KOPT-K1 (cell line): Measurements from ENCODE around the gene PXYLP1.
"Not testable (repeated sequence)": the region's sequence is repeated elsewhere in the genome, so short reads cannot be mapped to it uniquely, and the experiment has no call there.

Source experiments
- H3K27ac ChIP-seq: fragments of 200-600 bp; sonication (generic); 2 replicates; pipeline ENCODE4 v1.5.1; 2016; ENCODE audit warnings: antibody characterized with exemption, mild to moderate bottlenecking, low read depth, low read length; ENCODE audit not compliant: poor library complexity, severe bottlenecking
- H3K36me3 ChIP-seq: fragments of 200-600 bp; sonication (generic); 2 replicates; pipeline ENCODE4 v1.5.1; 2017; ENCODE audit warnings: antibody characterized with exemption, mild to moderate bottlenecking, low read length, moderate library complexity; ENCODE audit not compliant: insufficient read depth
- H3K9me3 ChIP-seq: fragments of 200-600 bp; sonication (generic); 2 replicates; pipeline ENCODE4 v1.5.1; 2017; ENCODE audit warnings: antibody characterized with exemption, low read length, mild to moderate bottlenecking; ENCODE audit not compliant: insufficient read depth, poor library complexity, severe bottlenecking

The PXYLP1 gene

GRCh38 chr3:141280086-141280485 is 48.5 kb downstream of the PXYLP1 start:
- Histone ChIP-seq H3K9me3 (no peaks in the 10 kb centered on the region), H3K36me3 (peaks cover 96% of the 10 kb centered on the region), H3K27ac (no peak overlapping the region)

GRCh38 chr3:141280690-141281089 is 49.1 kb downstream of the PXYLP1 start:
- no peak overlapping the region for H3K27ac ChIP-seq
- peaks cover 97% of the 10 kb centered on the region for H3K36me3 ChIP-seq
- H3K9me3 ChIP-seq = no peaks in the 10 kb centered on the region

GRCh38 chr3:141285570-141285969 is 53.9 kb downstream of the PXYLP1 start:
- Histone ChIP-seq H3K27ac (no peak overlapping the region), H3K9me3 (no peaks in the 10 kb centered on the region), H3K36me3 (peaks cover 97% of the 10 kb centered on the region)

- H3K27ac ChIP-seq = no peak overlapping the region
- peaks cover 96% of the 10 kb centered on the region for H3K36me3 ChIP-seq
- no peaks in the 10 kb centered on the region for H3K9me3 ChIP-seq
These were observed 55.2 kb downstream of the PXYLP1 start for GRCh38 chr3:141286856-141287255.

DNA sequence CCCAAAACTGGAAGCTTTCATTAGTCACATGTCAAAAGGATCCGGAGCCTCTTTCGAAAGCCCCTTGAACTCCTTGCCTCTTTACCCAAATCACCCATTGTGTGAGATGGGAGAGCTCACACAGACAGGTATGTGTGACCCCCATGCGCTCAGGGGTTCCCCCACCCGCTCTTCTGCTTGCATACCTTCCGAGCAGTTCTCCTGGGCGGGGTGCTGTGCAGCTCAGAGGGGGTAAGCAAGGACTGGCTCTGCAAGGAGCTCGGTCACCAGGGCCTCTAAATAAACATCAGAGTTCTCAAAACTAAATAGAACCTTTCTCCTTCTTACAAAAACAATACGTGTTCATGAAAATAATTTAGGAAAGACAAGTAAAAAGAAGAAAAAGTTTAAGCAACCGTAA is 55.7 kb downstream of the PXYLP1 start:
- Histone ChIP-seq H3K27ac (no peak overlapping the region), H3K9me3 (no peaks in the 10 kb centered on the region), H3K36me3 (peaks cover 96% of the 10 kb centered on the region)

- Histone ChIP-seq H3K27ac (no peak overlapping the region), H3K9me3 (no peaks in the 10 kb centered on the region), H3K36me3 (peaks cover 99% of the 10 kb centered on the region)
These were observed 56.8 kb downstream of the PXYLP1 start for GRCh38 chr3:141288336-141288990.

DNA sequence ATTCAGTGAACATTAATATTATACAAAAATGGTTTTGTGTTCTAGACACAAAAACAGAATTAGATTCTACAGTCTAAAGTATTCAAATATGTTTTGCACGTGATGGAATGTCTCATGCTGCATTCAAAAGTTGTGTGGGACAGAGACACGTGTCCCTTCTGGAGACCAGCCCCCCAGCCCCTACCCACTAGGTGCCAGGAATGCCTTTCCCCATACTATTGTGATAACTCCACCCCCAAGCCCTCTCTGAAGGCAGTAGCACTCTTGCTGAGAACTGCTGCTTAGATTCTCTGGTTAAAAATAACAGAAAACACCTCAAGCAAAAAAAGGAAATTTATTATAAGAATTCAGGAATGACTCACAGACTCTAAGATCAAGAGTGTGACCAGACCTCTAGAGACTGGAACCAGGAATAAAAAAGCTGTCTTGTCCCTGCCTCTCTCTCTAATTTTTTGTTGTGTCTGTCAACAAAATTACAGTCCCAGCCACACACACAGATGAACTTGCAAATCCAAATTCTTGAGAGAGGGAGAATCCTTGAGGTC is 57.7 kb downstream of the PXYLP1 start:
- Histone ChIP-seq H3K27ac (no peak overlapping the region), H3K36me3 (peaks cover 97% of the 10 kb centered on the region)

GRCh38 chr3:141291559-141292355 is 60.1 kb downstream of the PXYLP1 start:
- H3K27ac ChIP-seq = no peak overlapping the region
- peaks cover 72% of the 10 kb centered on the region for H3K36me3 ChIP-seq
- no peaks in the 10 kb centered on the region for H3K9me3 ChIP-seq

More for the DNA sequence above, 57.7 kb downstream of the PXYLP1 start:
- H3K9me3 ChIP-seq = no peaks in the 10 kb centered on the region

DNA sequence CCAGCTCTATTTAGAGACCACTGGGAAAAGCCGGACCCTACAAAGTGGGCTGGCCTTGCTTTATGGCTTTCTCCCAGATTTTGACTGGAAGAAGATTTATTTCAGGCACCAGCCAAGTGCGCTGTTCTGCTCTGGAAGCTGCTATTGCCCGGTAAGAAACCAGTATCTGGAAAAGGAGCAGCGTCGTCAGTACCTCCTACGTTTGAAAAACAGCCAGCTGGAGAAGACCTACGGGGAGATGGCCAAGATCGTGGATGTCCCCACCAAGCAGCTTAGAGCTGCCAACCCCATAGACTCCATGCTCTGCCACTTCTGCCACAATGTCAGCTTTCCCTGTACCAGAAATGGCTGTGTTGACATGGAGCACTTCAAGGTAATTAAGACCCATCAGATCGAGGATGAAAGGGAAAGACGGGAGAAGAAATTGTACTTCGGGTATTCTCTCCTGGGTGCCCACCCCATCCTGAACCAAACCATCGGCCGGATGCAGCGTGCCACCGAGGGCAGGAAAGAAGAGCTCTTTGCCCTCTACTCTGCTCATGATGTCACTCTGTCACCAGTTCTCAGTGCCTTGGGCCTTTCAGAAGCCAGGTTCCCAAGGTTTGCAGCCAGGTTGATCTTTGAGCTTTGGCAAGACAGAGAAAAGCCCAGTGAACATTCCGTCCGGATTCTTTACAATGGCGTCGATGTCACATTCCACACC is 60.9 kb downstream of the PXYLP1 start:
- Histone ChIP-seq H3K9me3 (no peaks in the 10 kb centered on the region), H3K36me3 (peaks cover 65% of the 10 kb centered on the region)

GRCh38 chr3:141294301-141294700 is 62.7 kb downstream of the PXYLP1 start:
- peaks cover 47% of the 10 kb centered on the region for H3K36me3 ChIP-seq
- peak overlapping the region; percentile 57 for H3K27ac ChIP-seq
- no peaks in the 10 kb centered on the region for H3K9me3 ChIP-seq

More for the DNA sequence above, 60.9 kb downstream of the PXYLP1 start:
- H3K27ac ChIP-seq = no peak overlapping the region

DNA sequence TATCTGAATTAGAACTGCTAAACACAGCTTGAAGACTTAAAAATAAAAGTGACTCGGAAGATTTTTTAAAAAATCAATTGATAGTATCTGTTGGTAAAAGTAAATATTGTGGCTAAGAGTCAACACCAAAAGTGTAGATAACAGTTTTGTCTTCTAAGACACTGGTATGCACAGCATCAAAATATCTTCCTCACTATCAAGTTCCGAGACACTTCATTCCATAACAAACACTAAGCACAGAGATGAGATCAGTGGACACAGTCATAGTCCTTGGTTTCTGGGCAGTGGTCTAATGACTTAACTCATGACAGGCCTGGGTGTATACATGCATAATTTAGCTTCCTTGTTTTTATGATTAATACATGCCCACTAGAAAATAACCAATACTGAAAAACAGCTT is 63.2 kb downstream of the PXYLP1 start:
- peak overlapping the region; percentile 57 for H3K27ac ChIP-seq
- H3K36me3 ChIP-seq = peaks cover 42% of the 10 kb centered on the region
- H3K9me3 ChIP-seq = no peaks in the 10 kb centered on the region

- H3K36me3 ChIP-seq, H3K9me3 ChIP-seq: not testable (repeated sequence)
- H3K27ac ChIP-seq = peak overlapping the region; percentile 69
These were observed 68.8 kb downstream of the PXYLP1 start for GRCh38 chr3:141300426-141300825.

DNA sequence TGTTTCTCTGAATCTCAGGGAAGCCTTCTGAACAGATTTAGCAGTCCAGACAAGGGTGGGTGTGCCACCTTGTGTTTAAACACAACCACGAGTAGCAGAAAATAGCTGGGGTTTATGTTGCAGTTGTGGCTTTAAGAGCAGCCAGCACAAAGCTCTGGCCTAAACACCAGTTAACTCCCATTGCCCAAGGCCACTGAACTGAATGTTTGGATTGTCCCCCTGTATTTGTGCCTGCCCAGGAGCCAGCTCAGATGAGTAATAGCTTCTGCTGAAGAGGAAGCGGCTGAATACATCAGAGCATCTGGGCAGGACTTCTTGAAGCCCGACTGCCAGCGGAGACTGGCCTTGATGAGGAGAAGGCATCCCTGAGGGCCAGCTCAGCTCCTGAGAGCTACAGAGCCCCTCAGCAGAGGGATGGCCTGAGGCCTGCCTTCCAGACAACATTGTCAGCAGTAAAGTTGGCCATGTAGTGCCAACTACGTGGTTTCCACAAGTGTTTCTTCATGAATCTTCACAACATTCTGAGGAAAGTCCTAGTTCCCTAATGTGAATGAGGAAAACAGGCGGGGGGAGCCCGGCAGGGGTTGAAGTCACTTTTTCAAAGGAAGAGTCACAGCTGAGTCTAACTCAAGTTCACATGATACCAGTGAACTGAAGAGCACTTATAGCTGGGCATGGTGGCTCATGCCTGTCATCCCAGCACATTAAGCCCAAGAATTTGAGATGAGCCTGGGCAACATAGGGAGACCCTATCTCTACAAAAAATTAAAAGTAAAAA is 70.9 kb downstream of the PXYLP1 start:
- Histone ChIP-seq H3K36me3 (no peaks in the 10 kb centered on the region), H3K9me3 (no peaks in the 10 kb centered on the region), H3K27ac (peak overlapping the region; percentile 34)

- Histone ChIP-seq H3K36me3 (no peaks in the 10 kb centered on the region), H3K9me3 (no peaks in the 10 kb centered on the region), H3K27ac (peak overlapping the region; percentile 39)
These were observed 72.0 kb downstream of the PXYLP1 start for GRCh38 chr3:141303481-141304223.
